GM12892 (cell line): Measurements from ENCODE around the gene FREM2.

Experiments
- POLR2A ChIP-seq: IDR thresholded peaks from 2 replicates; pipeline ENCODE4 v1.6.1; 2011; ENCODE audit warnings: low read depth, low read length, control low read depth
- TAF1 ChIP-seq: IDR thresholded peaks from 2 replicates; pipeline ENCODE4 v1.6.1; 2011; ENCODE audit warnings: low read depth, mild to moderate bottlenecking, control low read depth, low read length, borderline replicate concordance

- TF ChIP-seq POLR2A (no peak), TAF1 (no peak)
These were observed 1.8 kb downstream of the FREM2 start for GRCh38 chr13:38688674-38689073.
